B cell (primary cell): ENCODE data around the gene TIAM2.

Experiments used
- CTCF ChIP-seq: fragments of 200-600 bp; IDR thresholded peaks from one replicate; pipeline ENCODE4 v1.8.0; 2022; ENCODE audit warnings: antibody characterized with exemption, mild to moderate bottlenecking
- EZH2 ChIP-seq: IDR thresholded peaks from 2 replicates; pipeline ENCODE4 v1.6.1; 2012; ENCODE audit warnings: borderline replicate concordance, low read depth, mild to moderate bottlenecking, moderate library complexity, low read length; ENCODE audit not compliant: insufficient read depth, poor library complexity, severe bottlenecking

- TF ChIP-seq EZH2 (no peak), CTCF (no peak)
Observed at GRCh38 chr6:155235087-155235486, 240.0 kb downstream of the TIAM2 start.
